HEK293 (cell line): ENCODE measurements around the gene CLEC2D.

Experiments
- CTCF ChIA-PET: fragments of 350-600 bp; formaldehyde crosslinking; extraction: SDS; loops from one replicate; lab custom pipeline; 2021; ENCODE audit warnings: antibody characterized with exemption; lab: Yijun Ruan, JAX
- POLR2A ChIA-PET: fragments of 300-600 bp; formaldehyde crosslinking; extraction: SDS; loops from one replicate; lab custom pipeline; 2020; ENCODE audit warnings: antibody characterized with exemption, inconsistent platforms; lab: Yijun Ruan, JAX
- H3K27ac ChIP-seq: fragments of 200-500 bp; sonication (Bioruptor generic); 2 replicates; pipeline ENCODE4 v1.5.1; 2014; ENCODE audit warnings: low read depth, low read length, control low read depth, inconsistent platforms; ENCODE audit errors: extremely low read depth
- H3K36me3 ChIP-seq, 2 experiments: fragments of 200-500 bp in 1 of 2; sonication (Bioruptor generic) in 1 of 2; 1 replicate in 1 of 2; 2 replicates in 1 of 2; pipeline ENCODE4 v1.5.1; 2014 to 2017; ENCODE audit warnings: inconsistent platforms in 2 of 2, low read length in 2 of 2; ENCODE audit not compliant: control insufficient read depth in 2 of 2, insufficient read depth in 1 of 2
- H3K4me1 ChIP-seq: fragments of 200-500 bp; sonication (Bioruptor generic); 2 replicates; pipeline ENCODE4 v1.5.1; 2014; ENCODE audit warnings: mild to moderate bottlenecking, low read length, inconsistent platforms; ENCODE audit not compliant: control insufficient read depth, insufficient read depth
- H3K4me3 ChIP-seq: 2 replicates; pipeline ENCODE4 v1.5.1; 2011; ENCODE audit warnings: low read depth, mild to moderate bottlenecking, control low read depth, low read length, moderate library complexity
- H3K9me3 ChIP-seq: fragments of 200-500 bp; sonication (Bioruptor generic); 2 replicates; pipeline ENCODE4 v1.5.1; 2014; ENCODE audit warnings: low read depth, low read length, inconsistent platforms; ENCODE audit not compliant: control insufficient read depth, insufficient read depth
- KLF17 ChIP-seq: fragments of 450-650 bp; formaldehyde crosslinking; IDR thresholded peaks from 2 replicates; pipeline ENCODE4 v1.5.1; 2016; ENCODE audit warnings: missing biosample characterization, missing genetic modification characterization
- MZF1 ChIP-seq: fragments of 450-650 bp; formaldehyde crosslinking; IDR thresholded peaks from 2 replicates; pipeline ENCODE4 v1.5.1; 2017; ENCODE audit warnings: missing biosample characterization, missing genetic modification characterization, borderline replicate concordance
- PRDM1 ChIP-seq: fragments of 450-650 bp; formaldehyde crosslinking; IDR thresholded peaks from 2 replicates; pipeline ENCODE4; 2016; ENCODE audit warnings: missing biosample characterization, missing genetic modification characterization
- PRDM4 ChIP-seq: fragments of 450-650 bp; formaldehyde crosslinking; IDR thresholded peaks from 2 replicates; pipeline ENCODE4 v1.5.1; 2017; ENCODE audit warnings: missing biosample characterization, missing genetic modification characterization
- SP2 ChIP-seq: fragments of 450-650 bp; formaldehyde crosslinking; IDR thresholded peaks from 2 replicates; pipeline ENCODE4 v1.5.1; 2016; ENCODE audit warnings: missing biosample characterization, missing genetic modification characterization
- ZBTB20 ChIP-seq: fragments of 450-650 bp; formaldehyde crosslinking; IDR thresholded peaks from 2 replicates; pipeline ENCODE4 v1.5.1; 2016; ENCODE audit warnings: missing biosample characterization, missing genetic modification characterization
- ZFP69B ChIP-seq: fragments of 450-650 bp; formaldehyde crosslinking; IDR thresholded peaks from 2 replicates; pipeline ENCODE4 v1.5.1; 2016; ENCODE audit warnings: missing biosample characterization, missing genetic modification characterization
- ZNF558 ChIP-seq: fragments of 450-650 bp; formaldehyde crosslinking; IDR thresholded peaks from 2 replicates; pipeline ENCODE4 v1.5.1; 2016; ENCODE audit warnings: missing biosample characterization, missing genetic modification characterization
- ZNF610 ChIP-seq: fragments of 450-650 bp; formaldehyde crosslinking; IDR thresholded peaks from 2 replicates; pipeline ENCODE4 v1.5.1; 2016; ENCODE audit warnings: missing biosample characterization, missing genetic modification characterization, borderline replicate concordance
- ZNF629 ChIP-seq: fragments of 450-650 bp; formaldehyde crosslinking; IDR thresholded peaks from 2 replicates; pipeline ENCODE4 v1.5.1; 2017; ENCODE audit warnings: missing biosample characterization, missing genetic modification characterization
- ZSCAN16 ChIP-seq: fragments of 450-650 bp; formaldehyde crosslinking; IDR thresholded peaks from 2 replicates; pipeline ENCODE4 v1.5.1; 2016; ENCODE audit warnings: missing biosample characterization, missing genetic modification characterization
- ZSCAN23 ChIP-seq: fragments of 450-650 bp; formaldehyde crosslinking; IDR thresholded peaks from 2 replicates; pipeline ENCODE4 v1.5.1; 2016; ENCODE audit warnings: missing biosample characterization, missing genetic modification characterization
- TF ChIP-seq, protein P1 (sequence below): fragments of 450-650 bp; formaldehyde crosslinking; IDR thresholded peaks from 2 replicates; pipeline ENCODE4 v1.5.1; 2016; ENCODE audit warnings: missing biosample characterization, missing genetic modification characterization
- TF ChIP-seq, protein P2 (sequence below): fragments of 450-650 bp; formaldehyde crosslinking; IDR thresholded peaks from 2 replicates; pipeline ENCODE4 v1.5.1; 2016; ENCODE audit warnings: missing biosample characterization, missing genetic modification characterization
- TF ChIP-seq, protein P3 (sequence below): fragments of 450-650 bp; formaldehyde crosslinking; IDR thresholded peaks from 2 replicates; pipeline ENCODE4 v1.5.1; 2016; ENCODE audit warnings: missing biosample characterization, missing genetic modification characterization
- TF ChIP-seq, protein P4 (sequence below): fragments of 450-650 bp; formaldehyde crosslinking; IDR thresholded peaks from 2 replicates; pipeline ENCODE4 v1.5.1; 2016; ENCODE audit warnings: missing biosample characterization, missing genetic modification characterization

The CLEC2D gene

GRCh38 chr12:9740106-9740750 lies 70.7 kb downstream of the CLEC2D start:
- CTCF ChIA-PET: interaction anchor here (1.9 kb wide), 1 partner anchor 11 kb away, joined by 6 read pairs; no protein-coding TSS in a partner anchor
- Histone ChIP-seq H3K27ac (no peak overlapping the region), H3K4me1 (no peaks in the 10 kb centered on the region), H3K4me3 (no peak overlapping the region), H3K36me3 (no peaks in the 10 kb centered on the region), H3K9me3 (no peaks in the 10 kb centered on the region)
- TF ChIP-seq, protein P1, sequence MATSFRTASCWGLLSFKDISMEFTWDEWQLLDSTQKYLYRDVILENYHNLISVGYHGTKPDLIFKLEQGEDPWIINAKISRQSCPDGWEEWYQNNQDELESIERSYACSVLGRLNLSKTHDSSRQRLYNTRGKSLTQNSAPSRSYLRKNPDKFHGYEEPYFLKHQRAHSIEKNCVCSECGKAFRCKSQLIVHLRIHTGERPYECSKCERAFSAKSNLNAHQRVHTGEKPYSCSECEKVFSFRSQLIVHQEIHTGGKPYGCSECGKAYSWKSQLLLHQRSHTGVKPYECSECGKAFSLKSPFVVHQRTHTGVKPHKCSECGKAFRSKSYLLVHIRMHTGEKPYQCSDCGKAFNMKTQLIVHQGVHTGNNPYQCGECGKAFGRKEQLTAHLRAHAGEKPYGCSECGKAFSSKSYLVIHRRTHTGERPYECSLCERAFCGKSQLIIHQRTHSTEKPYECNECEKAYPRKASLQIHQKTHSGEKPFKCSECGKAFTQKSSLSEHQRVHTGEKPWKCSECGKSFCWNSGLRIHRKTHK: no peak
- TF ChIP-seq ZNF610 (tag by site-specific recombination): no peak
- TF ChIP-seq ZNF629: no peak
- TF ChIP-seq, protein P2, sequence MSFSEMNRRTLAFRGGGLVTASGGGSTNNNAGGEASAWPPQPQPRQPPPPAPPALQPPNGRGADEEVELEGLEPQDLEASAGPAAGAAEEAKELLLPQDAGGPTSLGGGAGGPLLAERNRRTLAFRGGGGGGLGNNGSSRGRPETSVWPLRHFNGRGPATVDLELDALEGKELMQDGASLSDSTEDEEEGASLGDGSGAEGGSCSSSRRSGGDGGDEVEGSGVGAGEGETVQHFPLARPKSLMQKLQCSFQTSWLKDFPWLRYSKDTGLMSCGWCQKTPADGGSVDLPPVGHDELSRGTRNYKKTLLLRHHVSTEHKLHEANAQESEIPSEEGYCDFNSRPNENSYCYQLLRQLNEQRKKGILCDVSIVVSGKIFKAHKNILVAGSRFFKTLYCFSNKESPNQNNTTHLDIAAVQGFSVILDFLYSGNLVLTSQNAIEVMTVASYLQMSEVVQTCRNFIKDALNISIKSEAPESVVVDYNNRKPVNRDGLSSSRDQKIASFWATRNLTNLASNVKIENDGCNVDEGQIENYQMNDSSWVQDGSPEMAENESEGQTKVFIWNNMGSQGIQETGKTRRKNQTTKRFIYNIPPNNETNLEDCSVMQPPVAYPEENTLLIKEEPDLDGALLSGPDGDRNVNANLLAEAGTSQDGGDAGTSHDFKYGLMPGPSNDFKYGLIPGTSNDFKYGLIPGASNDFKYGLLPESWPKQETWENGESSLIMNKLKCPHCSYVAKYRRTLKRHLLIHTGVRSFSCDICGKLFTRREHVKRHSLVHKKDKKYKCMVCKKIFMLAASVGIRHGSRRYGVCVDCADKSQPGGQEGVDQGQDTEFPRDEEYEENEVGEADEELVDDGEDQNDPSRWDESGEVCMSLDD (tag by site-specific recombination): no peak
- TF ChIP-seq ZFP69B (tag by site-specific recombination): no peak
- TF ChIP-seq, protein P3, sequence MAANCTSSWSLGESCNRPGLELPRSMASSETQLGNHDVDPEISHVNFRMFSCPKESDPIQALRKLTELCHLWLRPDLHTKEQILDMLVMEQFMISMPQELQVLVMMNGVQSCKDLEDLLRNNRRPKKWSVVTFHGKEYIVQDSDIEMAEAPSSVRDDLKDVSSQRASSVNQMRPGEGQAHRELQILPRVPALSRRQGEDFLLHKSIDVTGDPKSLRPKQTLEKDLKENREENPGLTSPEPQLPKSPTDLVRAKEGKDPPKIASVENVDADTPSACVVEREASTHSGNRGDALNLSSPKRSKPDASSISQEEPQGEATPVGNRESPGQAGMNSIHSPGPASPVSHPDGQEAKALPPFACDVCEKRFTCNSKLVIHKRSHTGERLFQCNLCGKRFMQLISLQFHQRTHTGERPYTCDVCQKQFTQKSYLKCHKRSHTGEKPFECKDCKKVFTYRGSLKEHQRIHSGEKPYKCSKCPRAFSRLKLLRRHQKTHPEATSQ: no peak
- no peak for TF ChIP-seq KLF17 (tag by site-specific recombination)
- TF ChIP-seq ZSCAN16 (tag by site-specific recombination): no peak
- no peak for TF ChIP-seq MZF1
- TF ChIP-seq ZNF558 (tag by site-specific recombination): no peak
- no peak for TF ChIP-seq ZBTB20 (tag by site-specific recombination)
- no peak for TF ChIP-seq ZSCAN23 (tag by site-specific recombination)
- no peak for TF ChIP-seq SP2
- TF ChIP-seq, protein P4, sequence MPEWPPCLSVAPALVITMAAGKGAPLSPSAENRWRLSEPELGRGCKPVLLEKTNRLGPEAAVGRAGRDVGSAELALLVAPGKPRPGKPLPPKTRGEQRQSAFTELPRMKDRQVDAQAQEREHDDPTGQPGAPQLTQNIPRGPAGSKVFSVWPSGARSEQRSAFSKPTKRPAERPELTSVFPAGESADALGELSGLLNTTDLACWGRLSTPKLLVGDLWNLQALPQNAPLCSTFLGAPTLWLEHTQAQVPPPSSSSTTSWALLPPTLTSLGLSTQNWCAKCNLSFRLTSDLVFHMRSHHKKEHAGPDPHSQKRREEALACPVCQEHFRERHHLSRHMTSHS (tag by site-specific recombination): no peak
- TF ChIP-seq PRDM1: no peak
- no peak for TF ChIP-seq PRDM4
- POLR2A ChIA-PET: no interaction called here
